Activated T-helper 1 cell treated with Interleukin-2 at 50 U/mL for 16 hours (primary cell): ENCODE results near the gene PIP5K1B.
"Not testable (repeated sequence)": the region's sequence is repeated elsewhere in the genome, so short reads cannot be mapped to it uniquely, and the experiment has no call there.

Source experiments
- DNase-seq: peaks from one replicate; pipeline ENCODE4 v3.0.0-alpha.2; 2020; ENCODE audit warnings: low read depth

PIP5K1B gene

GRCh38 chr9:69030851-69031645, 326.0 kb downstream of the PIP5K1B start:
- no peak for DNase-seq

- no peak for DNase-seq
These were observed 329.0 kb downstream of the PIP5K1B start for GRCh38 chr9:69034071-69034470.

- DNase-seq, result peak; percentile 69
These were observed 330.6 kb downstream of the PIP5K1B start, which contains the start of gene FXN for GRCh38 chr9:69035438-69036308. Gene FXN (plus strand): TSS chr9:69035752. CDS start chr9:69035783, 31 bp downstream.

GRCh38 chr9:69036309-69036708, 331.3 kb downstream of the PIP5K1B start:
- no peak for DNase-seq

GRCh38 chr9:69036799-69037198, 331.8 kb downstream of the PIP5K1B start:
- no peak for DNase-seq

GRCh38 chr9:69040646-69041045, 335.6 kb downstream of the PIP5K1B start:
- DNase-seq, result no peak

GRCh38 chr9:69044240-69045219, 339.5 kb downstream of the PIP5K1B start:
- DNase-seq, result no peak

GRCh38 chr9:69045821-69046220, 340.8 kb downstream of the PIP5K1B start:
- no peak for DNase-seq

GRCh38 chr9:69046723-69047122, 341.7 kb downstream of the PIP5K1B start:
- no peak for DNase-seq

GRCh38 chr9:69047371-69047770, 342.3 kb downstream of the PIP5K1B start:
- DNase-seq, result no peak

- no peak for DNase-seq
These were observed 344.1 kb downstream of the PIP5K1B start for GRCh38 chr9:69049094-69049493.

GRCh38 chr9:69050936-69051335, 345.9 kb downstream of the PIP5K1B start:
- DNase-seq, result not testable (repeated sequence)

- DNase-seq, result no peak
These were observed 349.9 kb downstream of the PIP5K1B start for GRCh38 chr9:69054989-69055388.

- no peak for DNase-seq
These were observed 351.3 kb downstream of the PIP5K1B start for GRCh38 chr9:69056191-69056815.

- no peak for DNase-seq
These were observed 353.1 kb downstream of the PIP5K1B start for GRCh38 chr9:69058101-69058500.
